Measurements from ENCODE around the gene TAB2.
"Not testable (repeated sequence)": the region's sequence is repeated elsewhere in the genome, so short reads cannot be mapped to it uniquely, and the experiment has no call there.

The TAB2 gene

GRCh38 chr6:149448821-149449453, 131.4 kb downstream of the TAB2 start:
- DNase-seq = no peak

- no peak for DNase-seq
Measured at GRCh38 chr6:149449831-149450678, 132.5 kb downstream of the TAB2 start.

- no peak for DNase-seq
Measured at GRCh38 chr6:149450679-149451375, 133.3 kb downstream of the TAB2 start.

GRCh38 chr6:149451376-149452036, 134.0 kb downstream of the TAB2 start:
- DNase-seq = no peak

- no peak for DNase-seq
Measured at GRCh38 chr6:149452037-149452939, 134.8 kb downstream of the TAB2 start.

- DNase-seq = no peak
Measured at GRCh38 chr6:149453597-149454345, 136.3 kb downstream of the TAB2 start.

GRCh38 chr6:149454346-149454848, 136.9 kb downstream of the TAB2 start:
- no peak for DNase-seq

GRCh38 chr6:149455031-149455732, 137.7 kb downstream of the TAB2 start:
- no peak for DNase-seq

GRCh38 chr6:149456311-149457021, 139.0 kb downstream of the TAB2 start:
- DNase-seq = no peak

- no peak for DNase-seq
Measured at GRCh38 chr6:149457316-149457884, 139.9 kb downstream of the TAB2 start.

- DNase-seq = no peak
Measured at GRCh38 chr6:149458196-149458595, 140.7 kb downstream of the TAB2 start.

- no peak for DNase-seq
Measured at GRCh38 chr6:149458806-149459205, 141.3 kb downstream of the TAB2 start.

- no peak for DNase-seq
Measured at GRCh38 chr6:149459761-149460160, 142.2 kb downstream of the TAB2 start.

- DNase-seq = not testable (repeated sequence)
Measured at GRCh38 chr6:149460249-149460648, 142.7 kb downstream of the TAB2 start.

Data from activated CD4-positive, alpha-beta T cell treated with anti-CD3 and anti-CD28 coated beads for 48 hours (primary cell).